ENCODE data around the gene TBC1D22A. TPM values are rescaled to one million over a fixed set of nuclear protein-coding genes. Genes with fewer than 3 reads are reported as not detected.

The TBC1D22A gene
- total RNA-seq, 2 experiments from 2014 or later, result 22.3 to 43.9 TPM

DNA sequence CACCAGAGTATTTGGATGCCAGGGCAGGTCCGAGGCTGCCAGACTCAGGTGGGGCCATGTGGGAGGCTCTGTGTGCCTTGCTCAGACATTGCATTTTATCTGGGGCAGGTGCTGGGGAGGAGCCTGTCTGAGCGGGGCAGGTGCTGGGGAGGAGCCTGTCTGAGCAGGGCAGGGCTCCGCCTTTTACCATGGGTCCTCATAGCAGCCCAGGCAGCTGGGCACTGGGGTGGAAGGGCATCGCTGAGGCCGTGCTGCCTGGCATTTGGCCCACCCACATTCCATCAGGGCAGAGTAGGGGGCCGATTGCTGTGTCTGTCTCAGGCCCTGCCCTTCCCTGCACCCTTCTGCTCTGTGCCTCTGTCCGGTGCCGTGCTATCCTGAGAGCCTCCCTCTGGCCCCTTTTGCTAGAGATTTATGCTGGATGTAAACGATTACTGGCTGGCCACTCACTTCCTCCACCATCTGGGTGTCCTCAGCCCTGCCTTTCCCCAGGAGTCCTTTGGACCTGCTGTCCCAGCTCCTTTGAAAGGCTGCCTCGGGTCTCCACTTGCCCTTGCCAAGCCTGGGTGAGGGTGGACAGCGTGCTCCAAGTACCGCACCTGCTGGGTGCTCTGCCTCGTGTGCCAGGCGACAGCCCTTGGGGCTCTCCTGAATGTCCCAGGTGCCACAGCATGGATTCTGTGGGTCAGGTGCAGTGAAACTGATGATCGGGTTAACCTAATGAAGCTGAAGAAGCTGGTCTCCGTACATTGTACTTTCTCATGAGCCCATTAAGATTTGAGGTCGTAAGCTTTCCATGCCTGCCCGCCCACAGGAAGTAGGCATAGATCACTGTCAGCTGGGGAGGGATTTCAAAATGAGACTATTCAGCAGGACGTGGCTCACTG lies 281.6 kb downstream of the TBC1D22A start:
- Histone ChIP-seq H3K4me3 (ENCODE audit: low read depth, low read length, poor library complexity, severe bottlenecking) (no peak overlapping the region), H3K36me3 (ENCODE audit: insufficient read depth, low read length) (no peaks in the 10 kb centered on the region), H3K9me3 (ENCODE audit: low read length) (no peaks in the 10 kb centered on the region), H2AFZ (ENCODE audit: low read length) (no peak overlapping the region), H3K79me2 (ENCODE audit: insufficient read depth, low read depth, low read length) (no peaks in the 10 kb centered on the region), H3K27ac (ENCODE audit: low read depth, low read length, poor library complexity, severe bottlenecking) (no peak overlapping the region), H3K4me1 (ENCODE audit: insufficient read depth, low read length, poor library complexity, severe bottlenecking) (no peaks in the 10 kb centered on the region), H4K20me1 (ENCODE audit: insufficient read depth, low read length) (no peaks in the 10 kb centered on the region), H3K9me2 (ENCODE audit: insufficient read depth, low read length) (no peaks in the 10 kb centered on the region), H3K4me2 (ENCODE audit: low read length) (no peak overlapping the region)
- BruUV-seq (replicated peaks), result no TSS peak
- ChIA-PET POLR2A (interaction anchor here (0.6 kb wide), 1 partner anchor 604 kb away, joined by 5 read pairs; no protein-coding TSS in a partner anchor), CTCF (ENCODE audit: unreplicated experiment) (no interaction called here)
- no peak for TF ChIP-seq CTCF (conservative IDR thresholded peaks at IDR 0.05; ENCODE audit: low read length)
- TF ChIP-seq EZH2phosphoT487 (IDR thresholded peaks at IDR 0.05; ENCODE audit: borderline replicate concordance, low read depth, low read length), result no peak
- intact Hi-C loops (cut with micrococcal nuclease; ENCODE audit: unreplicated experiment), result no loop called here
- no peak for DNase-seq (ENCODE audit: low spot score)

DNA sequence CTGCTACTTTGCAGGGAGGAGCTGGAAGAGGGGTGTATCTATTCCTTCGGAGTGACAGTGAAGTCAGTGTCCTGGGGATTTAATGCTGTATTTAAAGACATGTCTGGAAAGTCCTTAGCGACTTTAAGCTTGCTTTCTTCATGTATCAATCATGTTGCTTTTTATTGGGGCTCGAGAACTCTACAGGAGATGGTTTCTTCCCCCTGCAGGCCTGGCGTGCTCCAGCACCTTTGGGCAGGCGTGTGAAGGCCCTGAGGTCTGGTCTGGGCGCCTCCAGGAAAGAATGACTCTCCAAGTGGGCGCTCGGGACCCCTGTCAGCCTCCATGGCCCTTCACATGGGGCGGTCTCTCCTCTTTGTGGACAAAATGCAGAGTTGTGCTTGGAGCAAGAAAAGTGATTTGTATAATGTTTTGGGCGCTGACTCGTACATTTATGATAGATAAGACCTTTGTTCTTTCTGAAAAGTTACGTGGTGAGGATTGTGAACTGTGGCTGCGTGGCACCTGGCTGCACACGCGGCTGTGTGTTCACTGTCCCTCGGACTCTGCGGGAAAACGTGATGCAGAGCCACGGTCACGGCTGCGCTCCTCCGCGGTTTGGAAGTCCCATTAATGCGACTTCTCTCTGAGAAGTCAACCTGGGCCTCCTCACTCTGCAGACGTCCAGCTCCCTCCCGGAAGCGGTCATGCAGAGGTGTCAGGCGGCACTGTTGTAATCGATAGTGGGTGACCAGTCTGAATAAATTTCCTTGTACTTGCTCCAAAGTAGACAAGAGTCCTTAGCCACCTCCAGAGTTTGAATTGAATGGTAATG lies 282.5 kb downstream of the TBC1D22A start:
- H2AFZ ChIP-seq (ENCODE audit: low read length), result no peak overlapping the region
- BruUV-seq (replicated peaks), result no TSS peak
- DNase-seq (ENCODE audit: low spot score), result no peak
- H3K9me3 ChIP-seq (ENCODE audit: low read length), result no peaks in the 10 kb centered on the region
- H3K36me3 ChIP-seq (ENCODE audit: insufficient read depth, low read length), result no peaks in the 10 kb centered on the region
- intact Hi-C loops (cut with micrococcal nuclease; ENCODE audit: unreplicated experiment), result no loop called here
- H4K20me1 ChIP-seq (ENCODE audit: insufficient read depth, low read length), result no peaks in the 10 kb centered on the region
- ChIA-PET CTCF (ENCODE audit: unreplicated experiment) (no interaction called here), POLR2A (interaction anchor here (0.6 kb wide), 1 partner anchor 605 kb away, joined by 5 read pairs; no protein-coding TSS in a partner anchor)
- H3K9me2 ChIP-seq (ENCODE audit: insufficient read depth, low read length), result no peaks in the 10 kb centered on the region
- H3K4me3 ChIP-seq (ENCODE audit: low read depth, low read length, poor library complexity, severe bottlenecking), result no peak overlapping the region
- no peaks in the 10 kb centered on the region for H3K4me1 ChIP-seq (ENCODE audit: insufficient read depth, low read length, poor library complexity, severe bottlenecking)
- H3K27ac ChIP-seq (ENCODE audit: low read depth, low read length, poor library complexity, severe bottlenecking), result no peak overlapping the region
- H3K4me2 ChIP-seq (ENCODE audit: low read length), result no peak overlapping the region
- TF ChIP-seq EZH2phosphoT487 (IDR thresholded peaks at IDR 0.05; ENCODE audit: borderline replicate concordance, low read depth, low read length) (no peak), CTCF (conservative IDR thresholded peaks at IDR 0.05; ENCODE audit: low read length) (no peak)
- no peaks in the 10 kb centered on the region for H3K79me2 ChIP-seq (ENCODE audit: insufficient read depth, low read depth, low read length)

Measured in OCI-LY7 (cell line).